KMS-11 (cell line): Measurements from ENCODE around the gene IER3.

Source experiments
- H2AFZ ChIP-seq: fragments of 200-600 bp; sonication (generic); 2 replicates; pipeline ENCODE4 v1.6.1; 2016; ENCODE audit warnings: antibody characterized with exemption, mixed run types, low read depth
- H3K27ac ChIP-seq: fragments of 200-600 bp; sonication (generic); 2 replicates; pipeline ENCODE4 v1.6.1; 2016; ENCODE audit warnings: mild to moderate bottlenecking, mixed run types
- H3K27me3 ChIP-seq: fragments of 200-600 bp; sonication (generic); 2 replicates; pipeline ENCODE4 v1.6.1; 2017; ENCODE audit warnings: mild to moderate bottlenecking, low read depth, mixed run types, moderate library complexity; ENCODE audit not compliant: insufficient read depth
- H3K36me3 ChIP-seq: fragments of 200-600 bp; sonication (generic); 2 replicates; pipeline ENCODE4 v1.6.1; 2017; ENCODE audit warnings: mild to moderate bottlenecking, mixed run types; ENCODE audit not compliant: insufficient read depth
- H3K4me1 ChIP-seq: fragments of 200-600 bp; sonication (generic); 2 replicates; pipeline ENCODE4 v1.6.1; 2016; ENCODE audit warnings: mild to moderate bottlenecking, low read depth, mixed run types; ENCODE audit not compliant: poor library complexity, severe bottlenecking
- H3K4me2 ChIP-seq: fragments of 200-600 bp; sonication (generic); 2 replicates; pipeline ENCODE4 v1.7.0; 2016; ENCODE audit warnings: mild to moderate bottlenecking, mixed run types
- H3K4me3 ChIP-seq: fragments of 200-600 bp; sonication (generic); IDR thresholded peaks from 2 replicates; pipeline ENCODE4 v1.6.1; 2017; ENCODE audit warnings: low read depth, low read length, mixed read lengths; ENCODE audit not compliant: insufficient read depth
- H3K79me2 ChIP-seq: fragments of 200-600 bp; sonication (generic); 2 replicates; pipeline ENCODE4 v1.6.1; 2016; ENCODE audit warnings: low read depth, mixed run types; ENCODE audit not compliant: insufficient read depth
- H3K9ac ChIP-seq: fragments of 200-600 bp; sonication (generic); 2 replicates; pipeline ENCODE4 v1.6.1; 2016; ENCODE audit warnings: mild to moderate bottlenecking, mixed run types
- H4K20me1 ChIP-seq: fragments of 200-600 bp; sonication (generic); 2 replicates; pipeline ENCODE4 v1.6.1; 2016; ENCODE audit warnings: mild to moderate bottlenecking, mixed run types; ENCODE audit not compliant: insufficient read depth
- TF ChIP-seq, protein P1 (sequence below): fragments of 200-600 bp; sonication (generic); conservative IDR thresholded peaks from 2 replicates; pipeline ENCODE4 v1.6.1; 2017; ENCODE audit warnings: low read depth, mild to moderate bottlenecking, antibody characterized with exemption, low read length, moderate library complexity, mixed read lengths

The IER3 gene, protein sequence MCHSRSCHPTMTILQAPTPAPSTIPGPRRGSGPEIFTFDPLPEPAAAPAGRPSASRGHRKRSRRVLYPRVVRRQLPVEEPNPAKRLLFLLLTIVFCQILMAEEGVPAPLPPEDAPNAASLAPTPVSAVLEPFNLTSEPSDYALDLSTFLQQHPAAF

DNA sequence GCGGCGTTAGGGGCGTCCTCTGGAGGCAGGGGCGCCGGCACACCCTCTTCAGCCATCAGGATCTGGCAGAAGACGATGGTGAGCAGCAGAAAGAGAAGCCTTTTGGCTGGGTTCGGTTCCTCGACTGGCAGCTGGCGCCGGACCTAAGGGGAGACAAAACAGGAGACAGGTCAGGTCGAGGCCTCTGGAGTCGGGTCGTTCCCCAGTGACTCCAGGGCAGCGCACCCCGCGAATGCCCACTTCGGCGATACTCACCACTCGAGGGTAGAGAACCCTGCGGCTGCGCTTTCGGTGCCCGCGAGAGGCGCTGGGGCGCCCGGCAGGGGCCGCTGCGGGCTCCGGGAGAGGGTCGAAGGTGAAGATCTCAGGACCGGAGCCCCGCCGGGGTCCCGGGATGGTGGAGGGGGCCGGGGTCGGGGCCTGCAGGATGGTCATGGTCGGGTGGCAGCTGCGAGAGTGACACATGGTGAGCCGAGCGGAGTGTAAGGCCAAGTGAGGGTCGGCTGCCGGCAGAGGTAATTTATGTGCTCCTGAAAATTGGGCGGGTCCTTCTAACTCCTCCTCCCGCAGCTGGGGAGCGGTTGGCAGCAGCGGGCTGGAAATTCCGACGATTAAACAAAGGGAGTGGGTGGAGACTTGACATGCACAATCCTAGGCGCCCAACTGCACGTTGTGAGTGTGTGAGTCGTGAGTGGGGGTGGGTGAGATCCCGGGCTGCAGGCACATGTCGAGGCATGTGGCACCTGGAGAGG, at the start of gene IER3:
TSS of gene IER3 (minus strand) at position 494 of the 752 bp plus-strand sequence. CDS start at position 465, 29 bp downstream.
- H3K4me1 ChIP-seq: peaks cover 26% of the 10 kb centered on the region
- H2AFZ ChIP-seq: peak within 1 kb of the TSS; percentile 89
- no peaks in the 10 kb centered on the region for H4K20me1 ChIP-seq
- H3K27ac ChIP-seq: no peak within 1 kb of the TSS
- H3K4me3 ChIP-seq: no peak within 1 kb of the TSS
- no peaks in the 10 kb centered on the region for H3K27me3 ChIP-seq
- H3K36me3 ChIP-seq: no peaks in the 10 kb centered on the region
- no peaks in the 10 kb centered on the region for H3K79me2 ChIP-seq
- TF ChIP-seq, protein P1, sequence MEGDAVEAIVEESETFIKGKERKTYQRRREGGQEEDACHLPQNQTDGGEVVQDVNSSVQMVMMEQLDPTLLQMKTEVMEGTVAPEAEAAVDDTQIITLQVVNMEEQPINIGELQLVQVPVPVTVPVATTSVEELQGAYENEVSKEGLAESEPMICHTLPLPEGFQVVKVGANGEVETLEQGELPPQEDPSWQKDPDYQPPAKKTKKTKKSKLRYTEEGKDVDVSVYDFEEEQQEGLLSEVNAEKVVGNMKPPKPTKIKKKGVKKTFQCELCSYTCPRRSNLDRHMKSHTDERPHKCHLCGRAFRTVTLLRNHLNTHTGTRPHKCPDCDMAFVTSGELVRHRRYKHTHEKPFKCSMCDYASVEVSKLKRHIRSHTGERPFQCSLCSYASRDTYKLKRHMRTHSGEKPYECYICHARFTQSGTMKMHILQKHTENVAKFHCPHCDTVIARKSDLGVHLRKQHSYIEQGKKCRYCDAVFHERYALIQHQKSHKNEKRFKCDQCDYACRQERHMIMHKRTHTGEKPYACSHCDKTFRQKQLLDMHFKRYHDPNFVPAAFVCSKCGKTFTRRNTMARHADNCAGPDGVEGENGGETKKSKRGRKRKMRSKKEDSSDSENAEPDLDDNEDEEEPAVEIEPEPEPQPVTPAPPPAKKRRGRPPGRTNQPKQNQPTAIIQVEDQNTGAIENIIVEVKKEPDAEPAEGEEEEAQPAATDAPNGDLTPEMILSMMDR: peak; percentile 67
- peak within 1 kb of the TSS; percentile 98 for H3K4me2 ChIP-seq
- peak within 1 kb of the TSS; percentile 36; the same call in 1 of the 2 replicates for H3K9ac ChIP-seq

DNA sequence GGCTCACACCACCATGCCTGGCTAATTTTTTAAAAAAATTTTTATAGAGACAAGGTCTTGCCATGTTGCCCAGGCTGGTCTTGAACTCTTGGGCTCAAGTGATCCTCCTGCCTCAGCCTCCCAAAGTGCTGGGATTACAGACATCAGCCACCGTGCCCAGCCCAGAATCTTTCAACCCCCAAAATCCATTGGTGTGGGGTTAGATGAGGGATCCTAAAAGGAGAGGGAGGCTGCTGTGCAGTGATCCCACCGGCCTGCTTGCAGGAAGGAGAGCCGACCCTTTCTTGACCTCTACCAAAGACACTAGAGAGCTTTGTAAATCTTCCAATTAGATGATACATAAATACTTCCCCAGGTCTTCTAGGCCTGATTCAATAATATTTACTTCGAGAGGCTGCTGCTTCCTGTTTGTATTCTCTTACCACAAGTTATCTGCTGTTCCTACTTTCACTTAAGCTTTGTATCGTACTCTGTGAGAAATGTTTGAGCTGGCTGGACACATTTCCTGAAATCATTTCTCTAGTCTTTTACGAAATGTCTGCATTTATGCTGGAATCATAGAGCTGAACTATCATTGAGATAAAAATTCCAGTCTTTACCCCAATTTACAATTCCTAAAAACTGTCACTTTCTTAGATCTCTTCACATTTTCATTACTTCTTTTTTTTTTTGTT, 49.3 kb upstream of the IER3 start:
- Histone ChIP-seq H3K27ac (no peak overlapping the region), H3K4me2 (no peak overlapping the region)

DNA sequence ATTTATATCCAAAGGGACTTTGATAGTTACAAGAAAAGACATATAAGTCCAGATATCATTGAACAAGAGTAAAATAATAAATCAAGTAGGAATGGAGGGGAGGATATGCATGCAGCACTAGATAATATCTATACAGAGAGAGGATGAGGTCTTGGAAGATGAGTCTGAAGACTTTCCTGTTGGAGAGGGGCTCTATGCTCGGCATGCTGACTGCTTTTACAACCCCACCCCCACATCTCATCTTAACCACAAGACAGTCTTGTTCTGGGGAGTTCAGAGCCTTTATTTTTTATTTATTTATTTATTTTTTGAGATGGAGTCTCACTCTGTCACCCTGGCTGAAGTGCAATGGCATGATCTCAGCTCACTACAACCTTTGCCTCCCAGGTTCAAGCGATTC, 48.4 kb upstream of the IER3 start:
- H3K36me3 ChIP-seq: no peaks in the 10 kb centered on the region
- H3K9ac ChIP-seq: no peak overlapping the region
- H4K20me1 ChIP-seq: no peaks in the 10 kb centered on the region
- no peaks in the 10 kb centered on the region for H3K79me2 ChIP-seq
- H3K27ac ChIP-seq: no peak overlapping the region
- TF ChIP-seq, protein P1: no peak
- no peaks in the 10 kb centered on the region for H3K27me3 ChIP-seq
- no peak overlapping the region for H3K4me2 ChIP-seq
- no peaks in the 10 kb centered on the region for H3K4me1 ChIP-seq
- H3K4me3 ChIP-seq: no peak overlapping the region
- H2AFZ ChIP-seq: no peak overlapping the region

More for the DNA sequence above, 49.3 kb upstream of the IER3 start:
- Histone ChIP-seq H3K9ac (no peak overlapping the region), H3K4me1 (no peaks in the 10 kb centered on the region), H3K79me2 (no peaks in the 10 kb centered on the region), H3K36me3 (no peaks in the 10 kb centered on the region), H4K20me1 (no peaks in the 10 kb centered on the region), H3K27me3 (no peaks in the 10 kb centered on the region), H3K4me3 (no peak overlapping the region), H2AFZ (no peak overlapping the region)
- TF ChIP-seq, protein P1: no peak

DNA sequence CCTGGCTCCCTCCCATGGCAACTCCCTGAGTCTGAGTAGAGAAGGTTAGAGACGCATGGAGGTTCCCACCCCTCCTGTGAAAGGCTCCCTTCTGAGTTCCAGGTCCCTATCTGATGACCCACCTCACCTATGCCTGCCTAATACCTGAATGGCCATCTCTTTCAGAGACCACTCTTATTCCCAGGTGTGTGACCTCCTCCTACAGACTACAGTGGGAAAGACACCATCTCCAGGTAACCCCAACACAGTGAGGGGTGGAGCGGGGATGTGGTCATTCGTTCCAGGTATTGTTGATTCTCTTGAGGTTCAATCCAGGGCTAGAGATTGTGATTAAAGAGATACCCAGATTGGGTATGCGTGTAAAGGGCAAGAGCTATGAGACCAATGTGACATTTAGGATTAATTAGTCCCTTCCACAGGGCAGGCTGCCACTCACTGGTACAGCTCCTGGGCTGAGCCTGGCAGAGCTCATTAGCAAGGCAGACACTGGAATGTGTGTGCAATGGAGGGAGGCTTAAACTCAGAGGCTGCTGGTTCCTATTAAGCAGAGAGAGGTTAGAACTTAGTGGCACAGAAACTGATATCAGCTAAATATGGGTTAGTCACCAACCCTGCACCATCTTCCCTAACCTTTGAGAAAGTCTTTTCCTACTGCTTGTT, 46.5 kb upstream of the IER3 start:
- H3K27me3 ChIP-seq: no peaks in the 10 kb centered on the region

More for the DNA sequence above, 46.5 kb upstream of the IER3 start:
- Histone ChIP-seq H4K20me1 (no peaks in the 10 kb centered on the region), H3K36me3 (no peaks in the 10 kb centered on the region), H2AFZ (no peak overlapping the region), H3K4me2 (no peak overlapping the region), H3K4me1 (no peaks in the 10 kb centered on the region), H3K9ac (no peak overlapping the region), H3K4me3 (no peak overlapping the region), H3K79me2 (no peaks in the 10 kb centered on the region), H3K27ac (no peak overlapping the region)
- TF ChIP-seq, protein P1: no peak
